ENCODE data around the gene EHD1.

DNA sequence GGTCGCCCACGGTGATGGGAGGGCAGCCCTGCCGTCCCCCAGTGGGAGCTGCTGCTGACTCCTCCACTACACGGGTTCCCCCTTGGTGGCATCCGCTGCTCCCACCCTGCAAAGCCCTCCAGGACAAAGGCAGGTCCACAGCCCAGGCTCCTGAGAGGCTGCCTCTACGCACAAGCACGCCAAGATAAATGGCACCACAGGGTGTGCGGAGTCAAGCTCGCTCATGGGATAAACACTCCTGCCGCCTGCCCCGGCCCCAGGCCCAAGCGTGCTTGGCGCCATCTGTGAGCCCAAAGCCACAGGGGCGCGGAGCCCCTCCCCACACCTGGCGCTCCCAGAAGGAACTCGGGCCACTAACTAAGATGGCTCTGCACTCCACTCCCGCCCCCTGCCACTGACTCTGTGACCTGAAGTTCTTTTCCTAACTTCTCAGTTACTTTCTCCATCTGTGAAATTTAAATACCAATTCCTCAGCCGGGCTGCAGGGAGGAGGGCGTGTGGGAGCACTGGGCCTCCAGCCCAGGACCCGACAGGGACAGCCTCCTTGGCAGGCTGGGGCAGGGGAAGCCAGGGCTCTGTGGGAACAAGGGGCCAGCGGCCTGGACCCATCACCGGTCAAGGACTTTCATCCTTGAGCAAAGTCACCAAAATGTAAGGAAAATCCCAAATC lies 14.9 kb downstream of the EHD1 start:
- TF ChIP-seq, protein P1, sequence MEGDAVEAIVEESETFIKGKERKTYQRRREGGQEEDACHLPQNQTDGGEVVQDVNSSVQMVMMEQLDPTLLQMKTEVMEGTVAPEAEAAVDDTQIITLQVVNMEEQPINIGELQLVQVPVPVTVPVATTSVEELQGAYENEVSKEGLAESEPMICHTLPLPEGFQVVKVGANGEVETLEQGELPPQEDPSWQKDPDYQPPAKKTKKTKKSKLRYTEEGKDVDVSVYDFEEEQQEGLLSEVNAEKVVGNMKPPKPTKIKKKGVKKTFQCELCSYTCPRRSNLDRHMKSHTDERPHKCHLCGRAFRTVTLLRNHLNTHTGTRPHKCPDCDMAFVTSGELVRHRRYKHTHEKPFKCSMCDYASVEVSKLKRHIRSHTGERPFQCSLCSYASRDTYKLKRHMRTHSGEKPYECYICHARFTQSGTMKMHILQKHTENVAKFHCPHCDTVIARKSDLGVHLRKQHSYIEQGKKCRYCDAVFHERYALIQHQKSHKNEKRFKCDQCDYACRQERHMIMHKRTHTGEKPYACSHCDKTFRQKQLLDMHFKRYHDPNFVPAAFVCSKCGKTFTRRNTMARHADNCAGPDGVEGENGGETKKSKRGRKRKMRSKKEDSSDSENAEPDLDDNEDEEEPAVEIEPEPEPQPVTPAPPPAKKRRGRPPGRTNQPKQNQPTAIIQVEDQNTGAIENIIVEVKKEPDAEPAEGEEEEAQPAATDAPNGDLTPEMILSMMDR (IDR thresholded peaks at IDR 0.05): no peak
- no peak for TF ChIP-seq POLR2A (IDR thresholded peaks at IDR 0.05)

All from testis (tissue), 2 donors.